ENCODE results near the gene LRRC53.

DNA sequence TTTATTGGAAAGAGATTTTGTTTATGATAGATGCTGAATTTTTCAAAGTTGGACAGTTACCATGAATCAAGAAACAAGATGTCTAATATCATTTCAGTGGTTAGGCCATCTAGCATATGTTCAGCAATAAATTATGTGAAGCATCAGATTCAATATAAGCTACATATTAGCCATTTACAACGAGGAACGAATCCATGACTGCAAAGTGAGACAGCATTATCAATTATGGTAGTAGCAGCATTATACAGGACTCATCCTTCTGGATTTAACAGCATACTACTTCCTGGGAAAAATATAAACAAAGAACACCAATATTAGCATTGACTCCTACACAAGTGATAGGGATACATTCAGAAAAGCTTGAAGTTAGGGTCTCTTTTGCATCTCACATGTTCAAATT is 59.1 kb downstream of the LRRC53 start:
- TF ChIP-seq CTCF (IDR thresholded peaks at IDR 0.05) (no peak), ZNF281 (CRISPR knock-in tag; IDR thresholded peaks at IDR 0.05) (no peak), MAX (CRISPR knock-in tag; IDR thresholded peaks at IDR 0.05) (no peak), ZNF263 (CRISPR knock-in tag; IDR thresholded peaks at IDR 0.05; ENCODE audit: low read depth) (no peak), FOXJ3 (CRISPR knock-in tag; IDR thresholded peaks at IDR 0.05; ENCODE audit: borderline replicate concordance) (no peak), CREM (CRISPR knock-in tag; IDR thresholded peaks at IDR 0.05) (no peak), ZNF138 (CRISPR knock-in tag; conservative IDR thresholded peaks at IDR 0.05) (no peak), CREB1 (CRISPR knock-in tag; IDR thresholded peaks at IDR 0.05) (no peak), JUN (CRISPR knock-in tag; IDR thresholded peaks at IDR 0.05) (no peak), TP53 (CRISPR knock-in tag; IDR thresholded peaks at IDR 0.05) (no peak), SMAD3 (CRISPR knock-in tag; IDR thresholded peaks at IDR 0.05; ENCODE audit: borderline replicate concordance) (no peak), FOXP1 (CRISPR knock-in tag; IDR thresholded peaks at IDR 0.05; ENCODE audit: borderline replicate concordance) (no peak), FOXP4 (CRISPR knock-in tag; IDR thresholded peaks at IDR 0.05) (no peak)
- TF ChIP-seq, protein P1, sequence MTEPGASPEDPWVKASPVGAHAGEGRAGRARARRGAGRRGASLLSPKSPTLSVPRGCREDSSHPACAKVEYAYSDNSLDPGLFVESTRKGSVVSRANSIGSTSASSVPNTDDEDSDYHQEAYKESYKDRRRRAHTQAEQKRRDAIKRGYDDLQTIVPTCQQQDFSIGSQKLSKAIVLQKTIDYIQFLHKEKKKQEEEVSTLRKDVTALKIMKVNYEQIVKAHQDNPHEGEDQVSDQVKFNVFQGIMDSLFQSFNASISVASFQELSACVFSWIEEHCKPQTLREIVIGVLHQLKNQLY (CRISPR knock-in tag; IDR thresholded peaks at IDR 0.05), result no peak

Data from WTC11 (cell line).